NCI-H524 (cell line): ENCODE data around the gene PPP3CA.
"Not testable (repeated sequence)": the region's sequence is repeated elsewhere in the genome, so short reads cannot be mapped to it uniquely, and the experiment has no call there.

Experiments used
- DNase-seq, 2 experiments: peaks; one replicate each; lab custom pipeline; 2025; lab: John Stamatoyannopoulos, UW

Gene PPP3CA

DNA sequence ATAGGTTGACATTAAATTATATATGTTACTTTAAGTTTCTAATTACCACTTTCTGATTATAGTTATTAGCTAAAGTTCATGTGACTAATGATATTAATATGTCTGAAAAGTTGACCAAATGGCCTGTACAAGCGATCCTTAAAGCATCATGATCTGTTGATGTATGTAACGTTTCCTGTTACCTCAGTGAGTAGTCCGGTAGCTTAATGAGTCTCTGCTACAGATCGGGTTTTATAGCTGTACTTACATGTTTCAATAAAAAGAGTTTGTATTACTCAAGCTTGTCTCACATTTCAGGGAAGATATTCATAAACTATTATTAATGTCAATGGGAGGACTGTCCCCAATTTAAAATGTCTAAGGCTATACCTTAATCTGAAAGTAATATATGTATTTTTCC is 246.3 kb downstream of the PPP3CA start:
- no peak for DNase-seq

GRCh38 chr4:101098666-101099400 is 248.5 kb downstream of the PPP3CA start:
- DNase-seq = no peak

DNA sequence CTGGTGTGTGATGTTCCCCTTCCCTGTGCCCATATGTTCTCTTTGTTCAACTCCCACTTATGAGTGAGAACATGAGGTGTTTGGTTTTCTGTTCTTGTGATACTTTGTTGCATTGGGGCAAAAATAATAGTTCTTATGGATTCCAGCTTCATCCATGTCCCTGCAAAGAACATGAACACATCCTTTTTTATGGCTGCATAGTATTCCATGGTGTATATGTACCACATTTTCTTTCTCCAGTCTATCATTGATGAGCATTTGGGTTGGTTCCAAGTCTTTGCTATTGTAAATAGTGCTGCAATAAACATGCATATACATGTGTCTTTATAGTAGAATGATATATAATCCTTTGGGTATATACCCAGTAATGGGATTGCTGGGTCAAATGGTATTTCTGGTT is 254.7 kb downstream of the PPP3CA start:
- DNase-seq = not testable (repeated sequence)

GRCh38 chr4:101089168-101089567 is 258.2 kb downstream of the PPP3CA start:
- DNase-seq = no peak

DNA sequence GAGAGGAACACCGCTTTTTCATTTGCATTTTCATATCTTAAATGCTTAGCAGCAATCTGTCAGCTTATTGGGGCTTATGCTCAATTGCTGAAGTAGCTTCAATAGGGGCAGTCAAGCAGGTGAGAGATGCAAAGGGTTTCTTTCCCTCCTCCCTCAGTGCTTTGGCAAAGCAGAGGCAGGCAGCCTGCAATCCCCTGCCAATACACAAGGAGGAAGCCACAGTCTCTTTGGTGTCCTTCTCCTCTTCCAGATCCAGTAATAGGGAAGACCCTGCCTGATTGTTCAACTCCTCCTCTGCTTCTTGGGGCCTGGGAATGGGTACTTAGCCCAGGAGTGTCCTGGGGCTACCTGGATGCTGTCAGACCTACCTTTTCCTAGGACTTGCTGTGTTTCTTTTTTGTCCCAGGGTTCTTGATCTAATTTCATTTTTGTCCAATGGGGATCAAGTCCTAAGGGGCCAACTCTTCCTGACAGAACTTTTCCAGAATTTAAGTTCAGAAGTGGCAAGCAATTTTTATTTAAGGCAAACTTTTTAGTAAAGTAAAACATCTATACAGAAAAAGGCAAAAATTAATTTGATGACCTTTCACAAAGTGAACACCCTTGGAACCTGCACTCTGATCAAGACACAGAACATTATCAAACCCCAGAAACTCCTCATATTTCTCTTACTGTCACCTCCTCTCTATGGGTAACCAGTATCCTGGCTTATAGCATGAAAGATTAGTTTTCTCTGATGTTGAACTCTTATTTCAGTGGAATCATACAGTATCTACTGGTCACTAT is 260.3 kb downstream of the PPP3CA start:
- peak in 1 of 2 experiments; percentile 27 for DNase-seq

DNA sequence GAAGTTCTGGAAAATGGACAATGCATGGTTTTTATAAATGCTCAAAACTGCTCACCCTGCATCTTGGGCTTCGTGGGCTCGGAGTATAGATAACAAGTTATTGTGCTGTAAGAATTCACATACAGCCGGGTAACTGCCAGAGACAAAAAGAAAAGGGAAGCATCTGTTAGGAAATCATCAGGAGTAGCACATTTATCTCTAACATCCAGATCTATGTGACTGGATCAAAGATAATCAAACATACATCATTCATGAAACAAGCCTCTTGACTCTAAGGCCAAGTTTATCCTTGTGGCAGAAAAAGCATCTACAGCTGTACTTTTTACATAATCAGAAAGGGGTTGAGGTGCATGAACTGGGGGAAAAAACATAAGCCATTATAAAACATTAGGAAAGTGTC is 264.2 kb downstream of the PPP3CA start:
- DNase-seq = no peak

GRCh38 chr4:101081695-101082369 is 265.5 kb downstream of the PPP3CA start:
- DNase-seq = no peak

DNA sequence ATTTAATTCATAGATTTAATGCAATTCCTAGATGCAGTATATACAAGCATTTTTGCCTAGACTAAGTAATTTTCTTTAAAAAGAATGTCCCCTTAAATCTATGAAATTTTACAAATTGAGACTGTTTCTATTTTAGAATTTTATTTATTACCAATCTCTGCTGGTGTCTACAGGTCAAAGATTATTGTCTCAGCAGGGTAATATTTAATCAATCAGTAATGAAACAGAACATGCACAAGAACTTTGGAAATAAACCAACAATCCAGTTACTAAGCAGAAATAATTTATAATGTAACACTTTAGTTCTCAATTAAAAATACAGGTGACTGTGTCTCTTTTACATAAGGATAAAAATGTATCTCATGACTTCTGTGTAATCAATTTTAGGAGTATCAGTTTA is 266.2 kb downstream of the PPP3CA start:
- no peak for DNase-seq

- DNase-seq = no peak
Measured at GRCh38 chr4:101078950-101079349, 268.4 kb downstream of the PPP3CA start.

DNA sequence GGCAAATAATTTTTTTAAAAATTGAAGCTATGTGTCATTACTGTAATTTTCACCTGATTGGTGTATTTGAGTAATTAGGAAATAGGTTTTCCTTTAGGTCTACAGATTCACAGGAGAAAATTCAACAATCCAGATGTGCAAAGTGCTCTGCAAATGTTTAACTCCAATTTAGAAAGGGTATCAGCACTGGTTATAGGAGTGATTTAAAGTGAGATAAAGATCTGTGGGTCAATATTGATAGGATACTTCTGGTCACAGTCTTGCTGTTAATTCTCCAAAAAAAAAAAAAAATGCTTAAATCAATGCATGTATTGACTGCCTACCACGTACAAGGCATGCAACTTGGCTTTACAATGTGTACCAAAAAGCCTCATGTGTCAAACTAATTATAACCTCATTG is 271.3 kb downstream of the PPP3CA start:
- DNase-seq = no peak

GRCh38 chr4:101075536-101075935 is 271.8 kb downstream of the PPP3CA start:
- DNase-seq = no peak

DNA sequence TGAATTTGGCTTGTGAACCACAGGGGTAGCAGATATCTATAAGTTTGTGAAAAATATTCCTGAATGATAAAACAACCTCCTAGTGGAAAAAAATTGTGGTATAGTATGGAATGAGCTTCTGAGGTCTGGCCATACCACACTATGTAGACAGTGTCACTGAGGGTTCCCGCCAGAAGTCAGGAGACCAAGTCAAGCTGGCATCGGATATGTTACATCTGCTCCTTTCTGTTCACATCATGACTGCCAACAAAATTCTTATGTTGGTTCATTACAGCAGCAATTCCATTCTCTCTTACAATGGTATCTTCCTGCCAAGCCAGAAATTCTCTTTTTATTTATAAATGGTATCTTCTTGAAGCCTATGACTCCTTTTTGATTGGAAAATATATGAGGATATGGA is 273.0 kb downstream of the PPP3CA start:
- DNase-seq = no peak

GRCh38 chr4:101071241-101071640 is 276.1 kb downstream of the PPP3CA start:
- DNase-seq = no peak

GRCh38 chr4:101068115-101068514 is 279.2 kb downstream of the PPP3CA start:
- no peak for DNase-seq

DNA sequence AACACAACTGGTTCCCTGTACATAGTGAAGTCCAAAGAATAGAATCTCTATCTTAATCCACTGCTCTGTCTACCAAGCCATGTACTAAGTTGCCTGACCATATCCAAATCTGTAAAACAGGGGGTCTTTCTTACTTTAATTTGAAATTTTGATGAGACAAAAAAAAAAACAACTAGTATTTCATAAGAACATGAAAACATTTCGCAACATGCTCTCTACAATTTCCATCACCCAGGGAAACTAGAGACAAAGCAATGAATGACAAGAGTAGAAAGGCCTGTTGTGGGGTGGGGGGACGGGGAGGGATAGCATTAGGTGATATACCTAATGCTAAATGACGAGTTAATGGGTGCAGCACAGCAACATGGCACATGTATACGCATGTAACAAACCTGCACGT is 279.9 kb downstream of the PPP3CA start:
- no peak for DNase-seq

- DNase-seq = peak; percentile 25 to 49
Measured at GRCh38 chr4:101066626-101067170, 280.6 kb downstream of the PPP3CA start.

DNA sequence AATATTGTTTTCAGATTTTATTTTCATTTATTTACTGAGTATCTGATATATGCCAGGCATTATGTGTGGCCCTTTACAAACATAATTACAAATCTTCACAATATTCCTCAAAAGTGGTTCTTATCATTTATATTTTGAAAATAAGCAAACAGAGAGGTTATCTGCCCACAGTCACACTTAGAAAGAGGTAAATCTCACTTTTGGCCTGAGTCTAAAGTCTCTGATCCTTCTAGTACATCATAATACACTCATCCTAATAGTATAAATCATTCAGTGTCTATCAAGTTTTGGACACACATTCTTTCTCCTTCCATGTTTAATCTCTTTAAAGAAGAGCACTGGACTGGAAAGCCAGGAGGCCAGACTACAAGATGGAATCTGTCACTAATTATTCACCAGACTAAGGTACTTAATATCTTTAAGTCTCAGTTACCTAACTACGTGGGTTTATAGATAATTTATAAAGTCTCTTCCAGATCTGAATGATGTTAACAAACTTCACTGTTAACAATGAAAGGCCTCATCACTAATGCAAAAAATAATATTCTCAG is 281.3 kb downstream of the PPP3CA start:
- peak in 1 of 2 experiments; percentile 40 for DNase-seq

GRCh38 chr4:101065346-101065745 is 282.0 kb downstream of the PPP3CA start:
- DNase-seq = peak in 1 of 2 experiments; percentile 34

GRCh38 chr4:101064541-101065180 is 282.7 kb downstream of the PPP3CA start:
- DNase-seq = no peak

GRCh38 chr4:101055392-101055791 is 291.9 kb downstream of the PPP3CA start:
- no peak for DNase-seq

DNA sequence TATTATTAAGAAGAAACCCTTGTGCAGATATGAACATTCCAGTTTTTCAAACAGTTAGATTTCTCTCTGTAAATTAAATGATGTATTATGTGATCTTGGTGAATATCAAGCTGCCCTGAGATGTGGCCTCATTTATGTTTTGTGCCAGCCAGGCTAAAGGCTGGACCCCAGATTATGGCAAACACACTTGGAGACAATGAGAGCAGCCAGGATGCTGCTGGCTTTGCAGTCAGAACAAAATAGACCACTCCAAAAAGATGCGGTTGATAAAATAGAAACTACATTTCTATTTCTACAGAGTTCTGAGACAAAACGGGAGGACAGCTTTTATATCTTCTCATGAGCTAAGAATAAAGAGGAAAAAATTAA is 296.5 kb downstream of the PPP3CA start:
- no peak for DNase-seq
